Neural cell (in vitro differentiated cells): ENCODE results near the gene TFCP2L1.
A peak's percentile ranks its signal among the peaks of the same experiment; 100 is the strongest.

ENCODE experiments used
- POLR2AphosphoS5 ChIP-seq: IDR thresholded peaks from 2 replicates; pipeline ENCODE4 v1.6.1; 2012
- TF ChIP-seq, protein P1 (sequence below): fragments of 450-650 bp; IDR thresholded peaks from 2 replicates; pipeline ENCODE4 v1.5.1; 2014; ENCODE audit warnings: antibody characterized with exemption, mild to moderate bottlenecking, moderate library complexity; ENCODE audit not compliant: poor library complexity, severe bottlenecking

DNA sequence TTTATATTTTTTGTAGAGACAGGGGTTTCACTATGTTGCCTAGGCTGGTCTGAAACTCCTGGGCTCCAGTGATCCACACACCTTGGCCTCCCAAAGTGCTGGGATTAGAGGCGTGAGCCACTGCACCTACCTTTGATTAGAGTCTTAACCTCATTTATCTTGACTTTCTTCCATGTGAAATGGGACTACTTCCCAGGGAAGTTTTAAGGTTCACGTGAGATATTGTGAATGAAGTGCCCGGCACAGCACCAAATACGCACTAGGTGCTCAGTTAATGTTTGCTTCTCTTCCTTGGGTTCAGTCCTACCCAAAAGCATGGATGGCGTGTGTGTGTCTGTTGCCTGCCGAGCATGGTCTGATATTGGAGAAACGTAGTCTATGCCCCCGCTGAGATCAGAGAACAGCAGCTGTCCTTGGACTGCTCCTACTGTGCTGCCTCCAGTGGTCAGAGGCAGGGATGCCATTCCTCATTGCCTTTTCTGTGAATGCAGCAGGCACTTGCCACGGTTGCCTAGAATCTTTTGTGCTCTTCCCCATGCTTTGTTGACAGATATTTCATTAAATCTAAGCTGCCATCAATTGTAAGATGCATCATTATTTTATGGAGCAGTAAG lies 12.3 kb upstream of the TFCP2L1 start:
- TF ChIP-seq POLR2AphosphoS5, result no peak
- TF ChIP-seq, protein P1, sequence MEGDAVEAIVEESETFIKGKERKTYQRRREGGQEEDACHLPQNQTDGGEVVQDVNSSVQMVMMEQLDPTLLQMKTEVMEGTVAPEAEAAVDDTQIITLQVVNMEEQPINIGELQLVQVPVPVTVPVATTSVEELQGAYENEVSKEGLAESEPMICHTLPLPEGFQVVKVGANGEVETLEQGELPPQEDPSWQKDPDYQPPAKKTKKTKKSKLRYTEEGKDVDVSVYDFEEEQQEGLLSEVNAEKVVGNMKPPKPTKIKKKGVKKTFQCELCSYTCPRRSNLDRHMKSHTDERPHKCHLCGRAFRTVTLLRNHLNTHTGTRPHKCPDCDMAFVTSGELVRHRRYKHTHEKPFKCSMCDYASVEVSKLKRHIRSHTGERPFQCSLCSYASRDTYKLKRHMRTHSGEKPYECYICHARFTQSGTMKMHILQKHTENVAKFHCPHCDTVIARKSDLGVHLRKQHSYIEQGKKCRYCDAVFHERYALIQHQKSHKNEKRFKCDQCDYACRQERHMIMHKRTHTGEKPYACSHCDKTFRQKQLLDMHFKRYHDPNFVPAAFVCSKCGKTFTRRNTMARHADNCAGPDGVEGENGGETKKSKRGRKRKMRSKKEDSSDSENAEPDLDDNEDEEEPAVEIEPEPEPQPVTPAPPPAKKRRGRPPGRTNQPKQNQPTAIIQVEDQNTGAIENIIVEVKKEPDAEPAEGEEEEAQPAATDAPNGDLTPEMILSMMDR, result peak; percentile 57
